HG03442 (cell line): ENCODE measurements around the gene SEC11C.
A peak's percentile ranks its signal among the peaks of the same experiment; 100 is the strongest.
"Not testable (repeated sequence)": the region's sequence is repeated elsewhere in the genome, so short reads cannot be mapped to it uniquely, and the experiment has no call there.

ENCODE experiments used
- ATAC-seq: cut with Tn5 transposase; IDR thresholded peaks from one replicate; pipeline ENCODE4 v1.9.1; 2021; ENCODE audit warnings: mild to moderate bottlenecking, moderate library complexity; ENCODE audit not compliant: unreplicated experiment

Gene SEC11C

GRCh38 chr18:59139615-59140301 lies at the start of gene SEC11C:
Gene SEC11C, plus strand, starts transcription at chr18:59139884. Its CDS starts 65 bp downstream, at chr18:59139949.
- ATAC-seq, result peak; percentile 76

- no peak for ATAC-seq
Observed at GRCh38 chr18:59090966-59091603, 48.6 kb upstream of the SEC11C start.

GRCh38 chr18:59093668-59094067 lies 46.0 kb upstream of the SEC11C start:
- ATAC-seq, result no peak

- ATAC-seq, result no peak
Observed at GRCh38 chr18:59094569-59094968, 45.1 kb upstream of the SEC11C start.

GRCh38 chr18:59096098-59096789 lies 43.4 kb upstream of the SEC11C start:
- no peak for ATAC-seq

GRCh38 chr18:59101830-59102414 lies 37.8 kb upstream of the SEC11C start:
- no peak for ATAC-seq

GRCh38 chr18:59109375-59109774 lies 30.3 kb upstream of the SEC11C start:
- no peak for ATAC-seq

- ATAC-seq, result no peak
Observed at GRCh38 chr18:59114160-59114559, 25.5 kb upstream of the SEC11C start.

- peak; percentile 88 for ATAC-seq
Observed at GRCh38 chr18:59123588-59124369, 15.9 kb upstream of the SEC11C start.

- no peak for ATAC-seq
Observed at GRCh38 chr18:59124370-59124704, 15.3 kb upstream of the SEC11C start.

- ATAC-seq, result no peak
Observed at GRCh38 chr18:59127047-59127446, 12.6 kb upstream of the SEC11C start.

GRCh38 chr18:59129951-59130703 lies 9.6 kb upstream of the SEC11C start:
- ATAC-seq, result no peak

- ATAC-seq, result no peak
Observed at GRCh38 chr18:59132810-59133465, 6.7 kb upstream of the SEC11C start.

GRCh38 chr18:59139291-59139614 lies 431 bp upstream of the SEC11C start:
- ATAC-seq, result peak; percentile 70

- peak; percentile 1 for ATAC-seq
Observed at GRCh38 chr18:59140302-59140885, 710 bp downstream of the SEC11C start.

- ATAC-seq, result no peak
Observed at GRCh38 chr18:59141294-59142068, 1.8 kb downstream of the SEC11C start.

- ATAC-seq, result no peak
Observed at GRCh38 chr18:59142274-59142673, 2.6 kb downstream of the SEC11C start.

- ATAC-seq, result not testable (repeated sequence)
Observed at GRCh38 chr18:59142800-59143416, 3.2 kb downstream of the SEC11C start.
